SH-SY5Y (cell line): ENCODE results near the gene RPL7A.

ENCODE experiments used
- GATA2 ChIP-seq: IDR thresholded peaks from 2 replicates; pipeline ENCODE4 v1.6.1; 2011; ENCODE audit warnings: mild to moderate bottlenecking, low read depth, low read length
- GATA3 ChIP-seq: IDR thresholded peaks from 2 replicates; pipeline ENCODE4 v1.6.1; 2011; ENCODE audit warnings: low read depth, mild to moderate bottlenecking, low read length, moderate library complexity

Gene RPL7A

DNA sequence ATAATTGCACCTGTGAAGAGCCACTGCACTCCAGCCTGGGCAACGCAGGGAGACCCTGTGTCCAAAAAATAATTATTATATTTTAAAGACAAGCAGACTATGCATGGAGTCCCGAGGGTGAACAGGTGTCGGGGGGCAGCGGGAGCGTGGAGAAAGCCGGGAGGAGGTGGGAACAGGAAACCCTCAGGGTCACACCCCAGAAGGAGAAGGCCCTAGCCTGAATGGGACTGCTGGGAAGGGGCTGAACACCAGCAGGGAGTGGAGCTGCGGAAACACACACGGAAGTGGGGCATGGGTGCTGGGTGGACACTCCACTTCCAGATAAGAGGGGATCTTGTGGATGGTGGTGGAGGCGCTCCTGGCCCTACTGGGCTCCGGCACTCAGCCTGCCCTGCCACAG, 24.8 kb upstream of the RPL7A start:
- TF ChIP-seq GATA2 = no peak
- TF ChIP-seq GATA3 = no peak

DNA sequence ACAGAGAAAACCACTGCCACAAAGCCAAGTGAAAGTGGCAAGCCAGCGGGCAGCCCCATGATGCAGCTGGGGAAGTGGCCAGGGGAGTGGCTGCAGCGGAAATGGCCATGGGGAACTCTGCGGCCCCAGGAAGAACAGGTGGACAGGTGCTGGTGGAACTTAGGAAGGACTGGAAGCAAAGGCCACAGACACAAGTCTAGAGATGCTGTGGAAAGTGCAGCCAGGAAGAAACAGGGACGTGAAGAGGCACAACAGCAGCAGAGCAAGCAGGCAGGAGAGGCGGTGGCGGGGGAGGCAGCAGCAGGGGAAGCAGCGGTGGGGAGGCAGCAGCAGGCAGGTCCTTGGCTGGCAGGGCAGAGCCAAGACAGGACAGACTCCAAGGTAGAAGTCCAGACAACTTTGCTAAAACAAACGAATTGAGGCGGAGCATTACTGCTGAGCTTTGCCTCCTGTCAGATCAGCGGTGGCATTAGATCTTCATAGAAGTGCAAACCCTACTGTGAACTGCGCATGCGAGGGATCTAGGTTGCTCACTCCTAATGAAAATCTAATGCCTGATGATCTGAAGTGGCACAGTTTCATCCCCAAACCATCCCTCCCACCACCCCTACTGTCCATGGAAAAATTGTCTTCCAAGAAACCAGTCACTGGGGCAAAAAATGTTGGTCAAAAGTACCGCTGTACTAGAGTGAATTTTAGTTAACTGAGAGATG, 23.9 kb upstream of the RPL7A start:
- no peak for TF ChIP-seq GATA2
- TF ChIP-seq GATA3 = no peak

DNA sequence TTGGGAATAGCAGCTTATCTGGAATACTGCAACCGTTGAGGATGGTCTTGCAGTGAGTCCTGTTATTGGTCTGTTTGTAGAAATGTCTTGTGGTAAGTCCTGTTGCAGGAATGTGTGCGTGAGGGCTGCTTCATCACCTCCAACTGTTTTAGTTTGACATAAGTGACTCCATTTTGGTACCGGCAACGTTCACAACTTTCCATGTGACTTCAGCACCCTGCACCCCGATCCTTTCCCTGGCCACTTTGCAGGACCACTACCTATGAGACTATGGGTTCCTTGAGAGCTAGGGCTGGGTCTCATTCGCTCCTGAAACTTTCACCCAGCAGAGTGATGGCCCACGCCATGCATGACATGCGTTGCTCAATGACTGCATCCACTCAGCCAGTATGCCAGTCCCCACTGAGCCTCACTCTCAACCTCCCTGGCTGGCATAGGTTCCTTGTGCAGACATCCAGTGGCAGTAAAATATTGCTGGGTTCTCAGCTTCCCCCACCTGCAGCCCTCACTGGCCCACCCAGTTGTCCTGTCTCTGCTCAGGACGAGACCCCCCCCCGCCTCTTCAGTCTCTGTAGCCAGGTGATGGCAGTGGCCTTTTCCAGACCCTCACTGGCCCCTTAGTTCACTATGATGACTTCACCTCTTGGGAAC, 20.1 kb upstream of the RPL7A start:
- no peak for TF ChIP-seq GATA3
- TF ChIP-seq GATA2 = no peak

DNA sequence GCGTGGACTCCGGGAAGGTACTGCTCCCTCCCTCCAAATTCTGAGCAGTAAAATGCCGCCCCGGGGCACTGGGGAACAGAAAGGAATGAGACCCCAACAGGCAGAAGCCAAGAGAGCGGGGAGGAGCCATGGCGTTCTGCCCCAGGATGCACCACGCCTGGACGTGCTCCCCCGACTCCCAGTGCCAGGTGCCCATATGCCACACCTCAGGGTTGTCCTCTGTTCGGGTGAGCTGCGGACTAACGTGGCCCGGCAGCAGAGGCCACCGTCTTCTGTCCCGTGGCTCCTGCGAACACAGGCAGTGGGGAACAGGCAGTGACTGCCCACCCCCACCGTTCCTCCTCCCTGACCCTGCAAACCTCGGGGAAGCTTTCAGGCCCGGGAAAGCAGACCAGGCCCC, 16.8 kb upstream of the RPL7A start:
- TF ChIP-seq GATA2 = no peak
- no peak for TF ChIP-seq GATA3

DNA sequence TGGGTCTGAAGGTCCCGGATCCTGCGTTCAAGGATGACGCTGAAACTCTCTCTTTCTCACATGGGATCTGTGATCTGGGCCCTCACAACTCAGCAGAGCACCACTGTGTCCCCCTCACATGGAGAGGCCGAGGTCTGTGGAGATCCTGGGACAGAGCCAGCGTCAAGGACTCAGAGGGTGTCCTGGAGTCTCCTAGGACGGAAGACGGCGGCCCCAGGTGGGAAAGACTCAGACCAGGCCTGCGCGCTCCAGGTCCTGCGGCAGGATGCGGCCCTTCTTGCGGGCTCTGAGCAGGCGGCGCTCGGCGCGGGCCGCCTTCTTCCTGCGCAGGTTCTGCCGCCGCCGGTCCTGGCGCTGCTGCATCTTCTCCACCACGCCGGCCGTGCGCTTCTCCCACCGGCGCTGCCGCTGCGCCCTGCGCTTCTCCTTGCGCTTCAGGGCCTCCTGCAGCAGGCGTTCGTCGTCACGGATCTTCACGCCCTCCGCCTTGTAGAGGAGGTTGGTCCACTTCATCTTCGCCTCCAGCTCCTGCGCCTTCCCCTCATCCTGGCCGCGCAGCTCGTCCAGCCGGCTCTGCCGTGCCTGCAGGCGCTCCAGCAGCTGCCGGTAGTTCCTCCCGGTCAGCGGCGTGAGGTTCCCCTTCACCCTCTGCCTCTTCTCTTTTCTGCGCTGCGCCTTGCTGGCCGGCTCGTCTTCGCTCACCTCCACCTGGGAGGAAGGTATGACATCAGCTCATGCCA, 16.2 kb upstream of the RPL7A start:
- no peak for TF ChIP-seq GATA2
- TF ChIP-seq GATA3 = no peak

DNA sequence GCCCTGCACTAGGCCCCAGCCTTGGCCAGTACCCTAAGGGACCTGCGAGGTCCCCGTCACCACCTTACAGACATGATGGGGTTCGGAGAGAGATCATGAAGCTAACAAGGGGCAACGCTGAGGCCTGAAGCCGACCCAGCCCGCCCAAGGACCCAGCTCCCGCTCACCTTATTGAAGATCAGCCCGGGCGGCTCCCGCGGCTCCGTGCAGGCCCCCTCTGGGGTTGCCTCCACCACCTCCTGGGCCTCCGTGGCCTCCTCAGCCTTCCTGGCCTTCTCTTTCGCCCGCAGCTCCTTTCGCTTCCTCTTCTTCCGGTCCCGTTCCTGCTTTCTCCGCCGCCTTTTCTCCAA, 15.7 kb upstream of the RPL7A start:
- no peak for TF ChIP-seq GATA3
- TF ChIP-seq GATA2 = no peak

DNA sequence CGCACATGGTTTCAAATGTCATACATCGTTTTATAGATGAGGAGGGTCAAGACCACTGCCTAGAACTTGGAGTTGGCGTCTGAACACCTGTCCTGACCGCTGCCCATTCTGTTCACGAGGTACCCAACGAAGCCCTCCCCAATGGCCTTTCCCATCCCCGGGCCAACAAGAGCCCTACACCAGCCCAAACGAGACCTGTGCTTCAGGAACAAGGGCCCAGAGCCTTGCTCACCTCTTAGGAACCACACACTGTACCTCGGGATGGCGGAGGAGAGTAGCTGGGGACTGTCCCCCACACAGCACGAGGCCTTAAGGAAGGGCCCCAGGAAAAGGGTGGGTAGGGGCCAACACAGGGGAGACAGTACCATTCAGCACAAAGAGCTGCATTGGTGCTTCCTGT, 15.0 kb upstream of the RPL7A start:
- TF ChIP-seq GATA3 (no peak), GATA2 (no peak)

DNA sequence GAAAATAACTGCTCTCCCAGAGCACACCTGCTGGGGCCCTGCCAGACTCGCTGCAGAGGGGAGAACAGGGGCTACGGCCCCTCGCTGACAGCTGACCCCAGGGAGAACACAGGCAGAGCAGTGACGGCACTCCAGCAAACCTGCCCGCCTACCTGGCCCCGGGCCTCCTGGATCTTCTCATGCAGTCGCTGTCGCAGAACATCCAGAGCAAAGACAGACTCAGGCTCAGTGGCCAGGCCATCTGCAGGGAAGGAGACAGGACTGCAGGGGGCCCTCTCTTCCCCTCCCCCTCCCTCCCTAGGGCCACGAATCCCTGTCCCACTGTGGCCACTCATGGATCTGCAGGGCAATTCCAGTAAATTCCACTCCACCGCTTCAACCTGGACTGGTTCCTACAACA, 14.5 kb upstream of the RPL7A start:
- no peak for TF ChIP-seq GATA2
- no peak for TF ChIP-seq GATA3

DNA sequence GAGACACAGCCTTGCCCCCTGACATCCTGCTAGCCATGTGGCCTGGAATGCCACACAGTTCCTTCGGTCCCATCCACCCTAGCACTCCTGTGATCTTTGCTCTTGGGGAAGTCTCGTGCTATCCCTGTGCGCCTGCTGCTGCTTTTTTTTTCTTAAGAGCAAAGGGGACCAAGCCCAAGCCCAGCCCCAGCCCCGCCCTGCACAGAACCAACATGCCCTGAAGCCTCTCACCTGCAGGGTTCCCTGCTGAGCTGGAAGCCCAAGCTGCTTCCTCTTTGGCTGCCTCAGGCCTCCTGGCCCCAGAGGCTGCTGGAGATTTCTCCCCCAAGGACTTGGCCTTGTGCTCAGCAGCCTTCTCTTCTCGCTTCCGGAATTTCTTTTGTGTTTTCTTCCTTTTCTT, 13.9 kb upstream of the RPL7A start:
- TF ChIP-seq GATA3 = no peak
- no peak for TF ChIP-seq GATA2

DNA sequence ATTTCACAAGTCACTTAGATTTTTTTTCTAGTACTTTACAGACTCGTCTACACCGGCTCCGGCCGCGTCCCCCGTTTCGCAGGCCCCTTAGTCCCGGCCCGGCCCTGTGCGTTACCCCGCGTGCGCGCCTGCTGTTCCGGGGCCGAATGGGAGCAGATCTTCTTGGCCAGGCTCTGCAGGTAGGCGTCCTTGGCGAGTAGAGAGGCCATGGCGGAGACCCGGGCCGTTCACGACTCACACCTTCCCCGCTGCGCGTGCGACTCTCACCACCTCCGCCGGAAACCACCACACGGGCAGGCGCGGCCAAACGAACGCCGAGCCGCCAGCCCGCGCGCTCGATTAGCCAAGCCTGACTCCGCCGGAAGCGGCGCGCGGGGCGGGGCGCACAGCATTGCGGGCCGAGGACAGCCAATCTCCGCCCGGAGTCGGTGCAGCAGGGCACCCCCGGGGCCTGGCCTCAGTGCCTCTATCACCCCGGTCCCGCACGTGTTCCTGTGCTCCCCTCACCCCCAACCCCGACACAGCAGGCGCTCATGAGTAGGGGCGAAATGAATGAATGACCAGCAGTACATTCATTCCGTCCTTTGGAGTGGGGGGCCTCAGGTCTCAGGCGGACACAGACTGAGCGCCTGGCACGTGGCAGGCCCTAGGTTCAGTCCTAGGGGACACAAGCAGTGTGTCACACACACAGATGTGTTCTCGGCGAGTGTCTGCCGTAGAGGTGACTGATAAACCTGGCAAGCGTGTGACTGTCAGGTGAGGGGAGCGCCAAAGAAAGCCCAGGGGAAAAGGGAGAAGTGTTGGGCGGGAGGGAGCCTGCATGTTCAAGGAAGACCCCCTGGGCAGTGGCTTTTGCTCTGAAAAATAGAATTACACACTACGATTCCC, 11.8 kb upstream of the RPL7A start, which contains the start of gene SURF6:
Gene SURF6 (minus strand): TSS at position 265 of the 888 bp plus-strand sequence. CDS start 56 bp downstream, at position 209.
- TF ChIP-seq GATA2 = no peak
- no peak for TF ChIP-seq GATA3

DNA sequence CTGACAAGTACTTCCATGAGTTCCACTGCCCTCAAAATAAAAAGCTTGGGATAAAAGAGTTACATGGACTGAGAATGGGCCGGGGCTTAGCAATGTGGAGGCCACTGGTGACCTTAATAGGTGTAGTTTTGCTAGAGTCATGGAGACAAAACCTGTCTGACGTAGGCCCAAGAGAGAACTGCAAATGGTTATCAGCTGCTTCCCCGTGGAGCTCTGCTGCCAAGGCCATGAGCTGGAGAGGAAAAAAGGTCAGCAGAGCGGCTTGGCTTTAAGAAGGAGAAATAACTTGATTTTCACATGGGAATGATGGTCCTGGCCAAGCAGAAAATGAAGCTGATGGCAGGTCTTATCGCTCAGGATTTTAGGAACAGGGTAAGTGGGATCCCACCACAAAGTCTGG, 8.4 kb upstream of the RPL7A start:
- TF ChIP-seq GATA3 = no peak
- no peak for TF ChIP-seq GATA2

DNA sequence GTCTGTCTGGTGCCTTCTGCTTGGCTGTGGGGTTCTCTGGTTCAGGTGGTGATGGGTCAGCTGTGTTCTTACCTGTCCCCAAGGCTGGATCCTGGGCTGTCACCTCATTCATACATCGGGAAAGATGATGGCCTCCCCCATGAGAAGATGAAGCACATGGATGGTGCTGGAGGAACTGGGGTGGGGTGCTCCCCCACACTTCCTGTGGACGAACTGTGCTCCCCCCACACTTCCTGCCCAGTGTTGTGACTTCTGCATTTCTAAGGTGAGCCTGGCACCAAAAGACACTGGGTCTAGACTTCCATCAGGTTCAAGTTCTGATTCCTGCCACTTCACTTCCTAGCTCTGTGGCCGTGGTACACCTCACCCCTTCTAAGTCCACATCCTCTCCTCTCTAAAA, 7.8 kb upstream of the RPL7A start:
- no peak for TF ChIP-seq GATA2
- no peak for TF ChIP-seq GATA3

DNA sequence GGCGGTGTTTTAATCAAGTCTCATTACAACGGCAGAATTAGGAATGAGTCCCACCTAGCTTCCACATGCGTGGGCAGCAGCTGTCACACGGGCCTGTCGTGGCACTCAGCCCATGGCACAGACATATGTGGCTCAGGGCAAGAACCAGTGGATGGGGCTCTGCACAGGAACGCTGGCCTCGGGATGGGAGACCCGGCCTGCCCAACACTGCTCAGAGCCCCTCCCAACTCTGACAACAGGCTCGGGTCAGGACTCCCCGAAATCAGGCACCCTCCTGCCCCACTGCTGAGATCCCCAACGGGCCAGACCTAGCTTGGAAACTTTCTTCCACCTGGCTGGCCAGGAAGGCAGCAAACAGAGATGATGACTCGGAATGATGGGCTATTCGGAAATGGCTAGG, 7.1 kb upstream of the RPL7A start:
- no peak for TF ChIP-seq GATA2
- no peak for TF ChIP-seq GATA3
